Thyroid gland (tissue), 4 donors: Measurements from ENCODE around the gene GCH1. TPM values are rescaled to one million over a fixed set of nuclear protein-coding genes. Genes with fewer than 3 reads are reported as not detected.

ENCODE experiments used
- DNase-seq, 2 donors: peaks; one replicate each; pipeline ENCODE4 v3.0.0-alpha.2; 2019
- H3K27ac ChIP-seq, 3 donors: fragments of 200-600 bp; sonication (generic); 1 replicate in 2 of 3; 2 replicates in 1 of 3; pipeline ENCODE4 v1.5.1; 2016 to 2019; ENCODE audit warnings: mild to moderate bottlenecking in 1 of 3, moderate library complexity in 1 of 3
- H3K27me3 ChIP-seq: fragments of 200-600 bp; sonication (generic); one replicate; pipeline ENCODE4 v1.5.1; 2019
- H3K36me3 ChIP-seq, 2 donors: fragments of 200-600 bp; sonication (generic); one replicate each; pipeline ENCODE4 v1.5.1; 2016 to 2019
- H3K4me1 ChIP-seq, 2 donors: fragments of 200-600 bp; sonication (generic); one replicate each; pipeline ENCODE4 v1.5.1; 2017 to 2019
- H3K4me3 ChIP-seq, 3 donors: fragments of 200-600 bp; sonication (generic); replicated peaks in 1 of 3; 1 replicate in 2 of 3; 2 replicates in 1 of 3; pipeline ENCODE4 v1.5.1; 2016; ENCODE audit warnings: mild to moderate bottlenecking in 1 of 3
- H3K9me3 ChIP-seq: fragments of 200-600 bp; sonication (generic); one replicate; pipeline ENCODE4 v1.5.1; 2017
- POLR2A ChIP-seq, 2 donors: fragments of 450-650 bp; IDR thresholded peaks; one replicate each; pipeline ENCODE4 v1.6.1; 2017; ENCODE audit warnings: antibody characterized with exemption in 2 of 2, mild to moderate bottlenecking in 2 of 2, moderate library complexity in 1 of 2
- WGBS, 2 donors: methylation state at CpG; one replicate each; pipeline ENCODE4 v1.1.5; 2017; 5-methylcytosine and 5-hydroxymethylcytosine counted together
- intact Hi-C: fragments of 100-400 bp; cut with DNase I; formaldehyde crosslinking; loops from one replicate; pipeline ENCODE4 v1.15.1; 2023
- total RNA-seq, 4 donors: library from RNA; depleted of rRNA; stranded (reverse); fragments of >200 nt; gene quantifications; one replicate each; pipeline ENCODE4 v1.2.3, GENCODE V29; 2016
- TF ChIP-seq, protein P1 (sequence below), 6 experiments: fragments of 200-600 bp in 3 of 6; fragments of 450-650 bp in 3 of 6; sonication (generic) in 3 of 6; IDR thresholded peaks; one replicate each; pipeline ENCODE4 v1.5.1; 2016 to 2019; ENCODE audit warnings: antibody characterized with exemption in 6 of 6, mild to moderate bottlenecking in 2 of 6, inconsistent platforms in 1 of 6, moderate library complexity in 1 of 6

GCH1 gene
- total RNA-seq, 4 donors from 2014 or later: 5.2 to 7.8 (median 7.4) TPM

DNA sequence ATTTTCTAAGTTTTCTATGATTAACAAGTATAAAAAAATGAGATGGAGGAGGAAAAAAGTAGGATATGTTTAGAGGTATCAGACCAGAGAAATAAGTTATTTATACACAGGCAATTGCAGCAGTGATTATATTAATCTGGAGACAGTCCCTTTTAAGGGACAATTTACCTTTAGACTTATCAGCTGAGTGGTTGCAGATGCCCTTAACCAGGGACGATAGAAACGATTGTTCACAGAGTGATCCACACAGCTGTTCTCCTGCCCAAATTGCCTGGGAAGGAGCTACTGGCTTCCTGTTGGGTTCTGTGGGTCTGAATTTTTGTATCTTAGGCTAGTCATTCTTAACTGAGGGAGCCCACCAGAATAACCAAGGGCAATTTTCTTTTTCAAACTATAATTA is 66.4 kb downstream of the GCH1 start:
- no peaks in the 10 kb centered on the region for H3K4me1 ChIP-seq
- no peak overlapping the region for H3K27ac ChIP-seq
- intact Hi-C loops: no loop called here
- WGBS, 2 donors: 57 to 77% methylated on average over 2 of the region's 2 CpGs
- no peaks in the 10 kb centered on the region for H3K36me3 ChIP-seq
- no peak for DNase-seq
- no peak overlapping the region for H3K4me3 ChIP-seq
- TF ChIP-seq, protein P1, sequence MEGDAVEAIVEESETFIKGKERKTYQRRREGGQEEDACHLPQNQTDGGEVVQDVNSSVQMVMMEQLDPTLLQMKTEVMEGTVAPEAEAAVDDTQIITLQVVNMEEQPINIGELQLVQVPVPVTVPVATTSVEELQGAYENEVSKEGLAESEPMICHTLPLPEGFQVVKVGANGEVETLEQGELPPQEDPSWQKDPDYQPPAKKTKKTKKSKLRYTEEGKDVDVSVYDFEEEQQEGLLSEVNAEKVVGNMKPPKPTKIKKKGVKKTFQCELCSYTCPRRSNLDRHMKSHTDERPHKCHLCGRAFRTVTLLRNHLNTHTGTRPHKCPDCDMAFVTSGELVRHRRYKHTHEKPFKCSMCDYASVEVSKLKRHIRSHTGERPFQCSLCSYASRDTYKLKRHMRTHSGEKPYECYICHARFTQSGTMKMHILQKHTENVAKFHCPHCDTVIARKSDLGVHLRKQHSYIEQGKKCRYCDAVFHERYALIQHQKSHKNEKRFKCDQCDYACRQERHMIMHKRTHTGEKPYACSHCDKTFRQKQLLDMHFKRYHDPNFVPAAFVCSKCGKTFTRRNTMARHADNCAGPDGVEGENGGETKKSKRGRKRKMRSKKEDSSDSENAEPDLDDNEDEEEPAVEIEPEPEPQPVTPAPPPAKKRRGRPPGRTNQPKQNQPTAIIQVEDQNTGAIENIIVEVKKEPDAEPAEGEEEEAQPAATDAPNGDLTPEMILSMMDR (IDR thresholded peaks at IDR 0.05): no peak
- H3K9me3 ChIP-seq: no peaks in the 10 kb centered on the region
- no peaks in the 10 kb centered on the region for H3K27me3 ChIP-seq

- Histone ChIP-seq H3K9me3 (no peaks in the 10 kb centered on the region), H3K4me3 (no peak overlapping the region), H3K27ac (no peak overlapping the region), H3K36me3 (no peaks in the 10 kb centered on the region), H3K27me3 (no peaks in the 10 kb centered on the region), H3K4me1 (no peaks in the 10 kb centered on the region)
- intact Hi-C loops: no loop called here
- TF ChIP-seq, protein P1 (IDR thresholded peaks at IDR 0.05): no peak
- no peak for TF ChIP-seq POLR2A (IDR thresholded peaks at IDR 0.05)
- WGBS, 2 donors: 83 to 89% methylated on average over 6 of the region's 6 CpGs
- no peak for DNase-seq
These were observed 67.9 kb downstream of the GCH1 start for GRCh38 chr14:54834727-54835126.

- Histone ChIP-seq H3K4me3 (no peak overlapping the region), H3K36me3 (no peaks in the 10 kb centered on the region), H3K9me3 (no peaks in the 10 kb centered on the region), H3K27ac (no peak overlapping the region), H3K27me3 (no peaks in the 10 kb centered on the region), H3K4me1 (no peaks in the 10 kb centered on the region)
- no peak for DNase-seq
- no peak for TF ChIP-seq POLR2A (IDR thresholded peaks at IDR 0.05)
- TF ChIP-seq, protein P1 (IDR thresholded peaks at IDR 0.05): no peak
- intact Hi-C loops: no loop called here
These were observed 68.5 kb downstream of the GCH1 start for GRCh38 chr14:54834081-54834480.

- H3K4me3 ChIP-seq: no peak overlapping the region
- H3K36me3 ChIP-seq: no peaks in the 10 kb centered on the region
- no peaks in the 10 kb centered on the region for H3K27me3 ChIP-seq
- DNase-seq: no peak
- no peak for TF ChIP-seq POLR2A (IDR thresholded peaks at IDR 0.05)
- TF ChIP-seq, protein P1 (IDR thresholded peaks at IDR 0.05): no peak
- 93 to 94% methylated on average over 4 of the region's 4 CpGs for WGBS, 2 donors
- H3K4me1 ChIP-seq: no peaks in the 10 kb centered on the region
- intact Hi-C loops: no loop called here
- no peaks in the 10 kb centered on the region for H3K9me3 ChIP-seq
- H3K27ac ChIP-seq: no peak overlapping the region
These were observed 72.0 kb downstream of the GCH1 start for GRCh38 chr14:54830650-54831049.

- intact Hi-C loops: no loop called here
- no peak for TF ChIP-seq POLR2A (IDR thresholded peaks at IDR 0.05)
- TF ChIP-seq, protein P1 (IDR thresholded peaks at IDR 0.05): no peak
- 79% methylated on average over 8 of the region's 8 CpGs for WGBS, 2 donors
- Histone ChIP-seq H3K9me3 (no peaks in the 10 kb centered on the region), H3K27ac (no peak overlapping the region), H3K4me3 (no peak overlapping the region), H3K36me3 (no peaks in the 10 kb centered on the region), H3K27me3 (no peaks in the 10 kb centered on the region), H3K4me1 (no peaks in the 10 kb centered on the region)
- no peak for DNase-seq
These were observed 73.0 kb downstream of the GCH1 start for GRCh38 chr14:54829486-54830224.
